Activated T-cell treated with anti-CD3 and anti-CD28 coated beads, Interleukin-2, amount 50 U/mL, for 4 hours (primary cell): Measurements from ENCODE around the gene RSRP1. TPM values are rescaled to one million over a fixed set of nuclear protein-coding genes. Genes with fewer than 3 reads are reported as not detected.
A peak's percentile ranks its signal among the peaks of the same experiment; 100 is the strongest.

Experiments
- ATAC-seq, 2 donors: fragments of 200-7000 bp; cut with Tn5 transposase; one replicate each; pipeline ENCODE4 v1.10.0; 2021
- DNase-seq: peaks from one replicate; pipeline ENCODE4 v3.0.0-alpha.2; 2020
- H3K27me3 Mint-ChIP-seq: one replicate; pipeline ENCODE4 v1.8.0; 2021; ENCODE audit warnings: low read depth, mixed read lengths
- H3K36me3 Mint-ChIP-seq: one replicate; pipeline ENCODE4 v1.8.0; 2022; ENCODE audit warnings: mixed read lengths; ENCODE audit not compliant: insufficient read depth
- H3K4me1 Mint-ChIP-seq: one replicate; pipeline ENCODE4 v1.8.0; 2021; ENCODE audit warnings: low read depth, mixed read lengths
- H3K4me3 Mint-ChIP-seq: one replicate; pipeline ENCODE4 v1.8.0; 2021; ENCODE audit warnings: mild to moderate bottlenecking, moderate library complexity, mixed read lengths
- H3K9me3 Mint-ChIP-seq: one replicate; pipeline ENCODE4 v1.8.0; 2021; ENCODE audit warnings: mixed read lengths
- total RNA-seq, 3 donors: library from RNA; stranded (reverse); gene quantifications; one replicate each; pipeline ENCODE4 v1.2.1, GENCODE V29; 2021

The RSRP1 gene
- total RNA-seq, 3 donors from 2014 or later: 47.0 to 61.7 (median 53.4) TPM

GRCh38 chr1:25217015-25217414, 30.2 kb downstream of the RSRP1 start:
- no peak for ATAC-seq
- H3K36me3 Mint-ChIP-seq: peaks cover 8% of the 10 kb centered on the region

GRCh38 chr1:25216123-25216522, 31.1 kb downstream of the RSRP1 start:
- no peak overlapping the region for H3K4me3 Mint-ChIP-seq
- H3K9me3 Mint-ChIP-seq: no peaks in the 10 kb centered on the region
- DNase-seq (no peak), ATAC-seq (no peak)
- H3K27me3 Mint-ChIP-seq: peaks cover 4% of the 10 kb centered on the region
- H3K36me3 Mint-ChIP-seq: peaks cover 4% of the 10 kb centered on the region
- peaks cover 4% of the 10 kb centered on the region for H3K4me1 Mint-ChIP-seq

More at GRCh38 chr1:25217015-25217414, 30.2 kb downstream of the RSRP1 start:
- Mint-ChIP-seq H3K9me3 (no peaks in the 10 kb centered on the region), H3K4me3 (no peak overlapping the region), H3K4me1 (peaks cover 4% of the 10 kb centered on the region), H3K27me3 (peaks cover under 1% of the 10 kb centered on the region)
- no peak for DNase-seq

GRCh38 chr1:25212725-25213124, 34.5 kb downstream of the RSRP1 start:
- Mint-ChIP-seq H3K4me3 (no peak overlapping the region), H3K27me3 (peaks cover 7% of the 10 kb centered on the region), H3K9me3 (no peaks in the 10 kb centered on the region), H3K36me3 (no peaks in the 10 kb centered on the region), H3K4me1 (peaks cover 4% of the 10 kb centered on the region)
- ATAC-seq: no peak
- no peak for DNase-seq

GRCh38 chr1:25210728-25211127, 36.5 kb downstream of the RSRP1 start:
- no peaks in the 10 kb centered on the region for H3K36me3 Mint-ChIP-seq
- H3K4me1 Mint-ChIP-seq: no peaks in the 10 kb centered on the region
- ATAC-seq (no peak), DNase-seq (no peak)
- H3K9me3 Mint-ChIP-seq: no peaks in the 10 kb centered on the region
- H3K27me3 Mint-ChIP-seq: peaks cover 11% of the 10 kb centered on the region
- no peak overlapping the region for H3K4me3 Mint-ChIP-seq

GRCh38 chr1:25209516-25209915, 37.7 kb downstream of the RSRP1 start:
- Mint-ChIP-seq H3K9me3 (no peaks in the 10 kb centered on the region), H3K4me1 (no peaks in the 10 kb centered on the region)
- ATAC-seq: no peak

GRCh38 chr1:25208561-25209222, 38.6 kb downstream of the RSRP1 start:
- Mint-ChIP-seq H3K4me1 (no peaks in the 10 kb centered on the region), H3K27me3 (peaks cover 11% of the 10 kb centered on the region), H3K36me3 (no peaks in the 10 kb centered on the region), H3K9me3 (no peaks in the 10 kb centered on the region), H3K4me3 (no peak overlapping the region)
- ATAC-seq (no peak), DNase-seq (no peak)

More at GRCh38 chr1:25209516-25209915, 37.7 kb downstream of the RSRP1 start:
- no peak overlapping the region for H3K4me3 Mint-ChIP-seq
- no peaks in the 10 kb centered on the region for H3K36me3 Mint-ChIP-seq
- peaks cover 11% of the 10 kb centered on the region for H3K27me3 Mint-ChIP-seq
- DNase-seq: no peak

GRCh38 chr1:25208092-25208491, 39.2 kb downstream of the RSRP1 start:
- Mint-ChIP-seq H3K27me3 (peaks cover 11% of the 10 kb centered on the region), H3K9me3 (no peaks in the 10 kb centered on the region), H3K4me1 (no peaks in the 10 kb centered on the region), H3K36me3 (no peaks in the 10 kb centered on the region), H3K4me3 (no peak overlapping the region)
- DNase-seq (no peak), ATAC-seq (no peak)

GRCh38 chr1:25206201-25206600, 41.1 kb downstream of the RSRP1 start:
- no peaks in the 10 kb centered on the region for H3K9me3 Mint-ChIP-seq
- peaks cover 8% of the 10 kb centered on the region for H3K27me3 Mint-ChIP-seq
- no peaks in the 10 kb centered on the region for H3K36me3 Mint-ChIP-seq
- no peak for DNase-seq
- no peaks in the 10 kb centered on the region for H3K4me1 Mint-ChIP-seq
- H3K4me3 Mint-ChIP-seq: no peak overlapping the region
- ATAC-seq: no peak

GRCh38 chr1:25205786-25206185, 41.5 kb downstream of the RSRP1 start:
- H3K4me1 Mint-ChIP-seq: no peaks in the 10 kb centered on the region
- ATAC-seq (no peak), DNase-seq (no peak)
- no peaks in the 10 kb centered on the region for H3K36me3 Mint-ChIP-seq
- no peak overlapping the region for H3K4me3 Mint-ChIP-seq
- peaks cover 8% of the 10 kb centered on the region for H3K27me3 Mint-ChIP-seq
- no peaks in the 10 kb centered on the region for H3K9me3 Mint-ChIP-seq

GRCh38 chr1:25204797-25205480, 42.3 kb downstream of the RSRP1 start:
- ATAC-seq: peak in 1 of 2 donors; percentile 50
- no peaks in the 10 kb centered on the region for H3K36me3 Mint-ChIP-seq
- peaks cover 4% of the 10 kb centered on the region for H3K27me3 Mint-ChIP-seq
- H3K9me3 Mint-ChIP-seq: no peaks in the 10 kb centered on the region
- H3K4me3 Mint-ChIP-seq: no peak overlapping the region
- H3K4me1 Mint-ChIP-seq: no peaks in the 10 kb centered on the region
- DNase-seq: no peak

- no peak for ATAC-seq
- Mint-ChIP-seq H3K4me1 (peaks cover 10% of the 10 kb centered on the region), H3K9me3 (no peaks in the 10 kb centered on the region), H3K27me3 (no peaks in the 10 kb centered on the region), H3K4me3 (no peak overlapping the region), H3K36me3 (no peaks in the 10 kb centered on the region)
- DNase-seq: no peak
Observed at GRCh38 chr1:25201006-25201405, 46.2 kb downstream of the RSRP1 start.

- peaks cover 3% of the 10 kb centered on the region for H3K27me3 Mint-ChIP-seq
- peaks cover 10% of the 10 kb centered on the region for H3K4me1 Mint-ChIP-seq
- H3K4me3 Mint-ChIP-seq: no peak overlapping the region
- H3K9me3 Mint-ChIP-seq: no peaks in the 10 kb centered on the region
- ATAC-seq (no peak), DNase-seq (no peak)
- H3K36me3 Mint-ChIP-seq: no peaks in the 10 kb centered on the region
Observed at GRCh38 chr1:25199819-25200620, 47.2 kb downstream of the RSRP1 start.

- peaks cover 10% of the 10 kb centered on the region for H3K4me1 Mint-ChIP-seq
- DNase-seq (no peak), ATAC-seq (peak; percentile 77 to 86)
- H3K9me3 Mint-ChIP-seq: no peaks in the 10 kb centered on the region
- peaks cover 3% of the 10 kb centered on the region for H3K27me3 Mint-ChIP-seq
- H3K4me3 Mint-ChIP-seq: no peak overlapping the region
- no peaks in the 10 kb centered on the region for H3K36me3 Mint-ChIP-seq
Observed at GRCh38 chr1:25198663-25199252, 48.5 kb downstream of the RSRP1 start.

- no peak overlapping the region for H3K4me3 Mint-ChIP-seq
- no peak for DNase-seq
Observed at GRCh38 chr1:25197982-25198662, 49.1 kb downstream of the RSRP1 start.

More at GRCh38 chr1:25197982-25198662, 49.1 kb downstream of the RSRP1 start:
- H3K4me1 Mint-ChIP-seq: peaks cover 10% of the 10 kb centered on the region
- H3K9me3 Mint-ChIP-seq: no peaks in the 10 kb centered on the region
- H3K36me3 Mint-ChIP-seq: no peaks in the 10 kb centered on the region
- ATAC-seq: peak; percentile 58 to 70
- H3K27me3 Mint-ChIP-seq: peaks cover 3% of the 10 kb centered on the region
